HEK293T (cell line): Measurements from ENCODE around the gene TTLL11.

Experiments
- ARNT ChIP-seq: fragments of 450-650 bp; IDR thresholded peaks from 2 replicates; pipeline ENCODE4 v1.6.1; 2017; ENCODE audit warnings: mild to moderate bottlenecking
- BHLHE40 ChIP-seq: fragments of 450-650 bp; IDR thresholded peaks from 2 replicates; pipeline ENCODE4 v1.6.1; 2016; ENCODE audit warnings: mild to moderate bottlenecking, moderate library complexity, borderline replicate concordance
- CTBP1 ChIP-seq: fragments of 450-650 bp; IDR thresholded peaks from 2 replicates; pipeline ENCODE4 v1.6.1; 2016; ENCODE audit warnings: borderline replicate concordance
- ELF4 ChIP-seq: fragments of 450-650 bp; IDR thresholded peaks from 2 replicates; pipeline ENCODE4 v1.6.1; 2017; ENCODE audit warnings: antibody characterized with exemption
- FOXA1 ChIP-seq: fragments of 450-650 bp; IDR thresholded peaks from 2 replicates; pipeline ENCODE4 v1.6.1; 2016; ENCODE audit warnings: mild to moderate bottlenecking
- FOXM1 ChIP-seq: fragments of 450-650 bp; IDR thresholded peaks from 2 replicates; pipeline ENCODE4 v1.6.1; 2017; ENCODE audit warnings: mild to moderate bottlenecking, borderline replicate concordance
- LEF1 ChIP-seq: fragments of 450-650 bp; IDR thresholded peaks from 2 replicates; pipeline ENCODE4 v1.6.1; 2017; ENCODE audit warnings: mild to moderate bottlenecking, borderline replicate concordance
- NFRKB ChIP-seq: fragments of 450-650 bp; IDR thresholded peaks from 2 replicates; pipeline ENCODE4 v1.6.1; 2016; ENCODE audit warnings: mild to moderate bottlenecking, moderate library complexity
- SP1 ChIP-seq: fragments of 450-650 bp; IDR thresholded peaks from 2 replicates; pipeline ENCODE4 v1.6.1; 2017
- SUZ12 ChIP-seq: fragments of 450-650 bp; IDR thresholded peaks from 2 replicates; pipeline ENCODE4 v1.6.1; 2016; ENCODE audit warnings: mild to moderate bottlenecking
- ZNF384 ChIP-seq: fragments of 450-650 bp; IDR thresholded peaks from 2 replicates; pipeline ENCODE4 v1.6.1; 2016

GRCh38 chr9:121992571-121993212 lies 100.4 kb downstream of the TTLL11 start:
- TF ChIP-seq ARNT (no peak), SUZ12 (no peak), BHLHE40 (no peak), NFRKB (no peak), FOXA1 (no peak), FOXM1 (no peak), CTBP1 (no peak), ZNF384 (no peak), SP1 (no peak), ELF4 (no peak), LEF1 (no peak)
